Measurements from ENCODE around the gene USH1G.

Gene USH1G

DNA sequence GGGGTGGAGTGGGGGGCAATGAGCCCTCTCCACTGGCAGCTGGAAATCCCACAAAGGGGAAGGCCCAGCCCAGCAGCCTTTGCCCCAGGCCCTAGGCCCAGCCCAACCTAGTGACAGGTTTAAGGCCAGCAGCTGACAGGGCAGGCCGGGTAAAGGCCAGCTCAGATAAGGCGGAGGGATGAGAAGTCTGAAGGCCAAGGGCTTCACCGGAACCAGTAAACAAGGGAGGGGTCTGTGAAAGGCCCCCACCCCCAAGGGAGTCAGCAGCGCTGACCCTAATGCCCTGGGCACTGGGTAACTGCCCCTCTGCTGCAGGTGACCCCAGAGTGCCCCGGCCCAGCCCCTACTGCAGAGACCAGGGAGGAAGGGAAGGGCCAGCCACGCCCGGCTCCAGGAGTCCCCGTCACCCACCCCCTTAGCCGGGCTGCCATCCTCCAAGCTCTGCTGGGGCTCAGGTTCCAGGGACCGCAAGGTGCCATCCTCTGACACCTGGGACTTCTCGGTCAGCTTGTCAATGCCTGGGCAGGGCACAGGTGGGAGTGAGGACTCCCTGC, 30.2 kb upstream of the USH1G start:
- no peak for DNase-seq

DNA sequence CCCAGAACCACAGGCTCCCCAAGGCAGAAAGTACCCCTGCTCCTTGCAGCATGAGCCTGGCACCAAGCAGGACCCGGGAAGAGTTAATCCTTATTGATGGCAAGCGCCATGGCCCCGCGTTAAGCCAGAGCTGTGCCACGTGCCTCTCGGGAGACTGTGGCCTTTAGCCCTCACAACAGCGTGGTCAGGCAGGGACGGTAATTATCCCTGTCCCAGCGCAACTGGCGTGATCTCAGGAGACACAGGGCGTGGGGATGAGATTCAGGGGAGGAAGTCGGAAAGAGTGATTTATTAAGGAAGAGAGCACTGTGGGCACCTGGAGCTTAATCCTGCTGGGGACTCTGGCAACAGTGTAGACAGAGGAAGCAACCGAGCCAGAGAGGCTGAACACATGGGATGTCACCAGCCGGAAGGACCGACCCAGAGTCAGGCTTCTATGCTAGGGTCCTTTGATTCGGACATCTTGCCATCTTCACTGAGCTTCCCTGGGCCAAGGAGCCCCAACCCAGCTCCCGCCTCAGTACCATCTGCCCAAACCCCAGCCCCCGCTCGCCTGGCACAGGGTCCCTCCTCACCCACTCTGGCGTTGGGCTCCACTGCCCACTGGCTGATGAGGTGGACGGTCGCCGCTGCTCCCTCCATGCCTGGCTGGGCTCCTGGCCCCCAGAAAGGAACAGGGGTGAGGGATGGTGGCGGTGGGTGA, 29.5 kb upstream of the USH1G start:
- DNase-seq: no peak

- DNase-seq: no peak
Observed at GRCh38 chr17:74951680-74952421, 28.8 kb upstream of the USH1G start.

GRCh38 chr17:74951065-74951464, 28.0 kb upstream of the USH1G start:
- DNase-seq: no peak

- no peak for DNase-seq
Observed at GRCh38 chr17:74950207-74950606, 27.2 kb upstream of the USH1G start.

DNA sequence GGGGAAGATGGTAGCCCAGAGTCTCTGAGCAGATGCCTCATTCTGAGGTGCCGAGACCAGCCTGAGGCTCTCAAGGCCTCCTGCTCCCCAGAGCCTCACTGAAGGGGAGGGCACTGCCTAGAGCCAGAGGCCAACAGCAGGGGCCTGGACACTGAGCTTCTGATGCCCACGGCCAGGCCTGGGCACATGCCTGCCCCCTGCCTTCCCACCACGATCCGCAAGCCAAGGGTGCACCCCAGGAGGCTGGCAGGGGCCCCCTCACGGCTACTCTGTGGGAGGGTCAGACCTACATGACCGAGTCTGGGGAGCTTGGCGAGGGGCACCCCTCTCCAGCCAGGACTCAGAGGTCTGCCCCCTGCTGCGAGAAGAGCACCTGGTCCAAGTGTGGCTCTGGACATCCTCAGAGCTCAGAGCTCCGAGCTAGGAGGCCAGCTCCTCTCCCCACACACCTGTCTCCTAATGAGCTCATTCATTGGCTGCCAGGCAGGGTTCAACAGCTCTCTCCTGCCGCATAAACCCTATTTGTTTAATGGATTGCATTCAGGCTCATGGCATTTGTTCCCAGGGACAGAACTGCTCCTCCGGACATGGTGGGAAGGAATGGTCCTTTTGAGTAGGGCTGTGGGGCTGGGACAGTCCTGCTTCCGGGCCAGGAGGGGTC, 26.5 kb upstream of the USH1G start:
- no peak for DNase-seq

- no peak for DNase-seq
Observed at GRCh38 chr17:74947041-74947754, 24.1 kb upstream of the USH1G start.

DNA sequence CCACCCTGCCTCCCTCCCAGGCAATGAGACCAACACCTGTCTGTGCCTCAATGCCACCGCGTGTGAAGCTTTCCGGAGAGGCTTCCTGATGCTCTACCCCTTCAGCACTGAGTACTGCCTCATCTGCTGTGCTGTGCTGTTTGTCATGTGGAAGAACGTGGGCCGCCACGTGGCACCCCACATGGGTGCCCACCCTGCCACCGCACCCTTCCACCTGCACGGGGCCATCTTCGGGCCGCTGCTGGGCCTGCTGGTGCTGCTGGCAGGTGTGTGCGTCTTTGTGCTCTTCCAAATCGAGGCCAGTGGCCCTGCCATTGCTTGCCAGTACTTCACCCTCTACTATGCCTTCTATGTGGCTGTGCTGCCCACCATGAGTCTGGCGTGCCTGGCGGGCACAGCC, 23.6 kb upstream of the USH1G start:
- no peak for DNase-seq

- no peak for DNase-seq
Observed at GRCh38 chr17:74945543-74945942, 22.5 kb upstream of the USH1G start.

- no peak for DNase-seq
Observed at GRCh38 chr17:74943808-74944522, 20.9 kb upstream of the USH1G start.

DNA sequence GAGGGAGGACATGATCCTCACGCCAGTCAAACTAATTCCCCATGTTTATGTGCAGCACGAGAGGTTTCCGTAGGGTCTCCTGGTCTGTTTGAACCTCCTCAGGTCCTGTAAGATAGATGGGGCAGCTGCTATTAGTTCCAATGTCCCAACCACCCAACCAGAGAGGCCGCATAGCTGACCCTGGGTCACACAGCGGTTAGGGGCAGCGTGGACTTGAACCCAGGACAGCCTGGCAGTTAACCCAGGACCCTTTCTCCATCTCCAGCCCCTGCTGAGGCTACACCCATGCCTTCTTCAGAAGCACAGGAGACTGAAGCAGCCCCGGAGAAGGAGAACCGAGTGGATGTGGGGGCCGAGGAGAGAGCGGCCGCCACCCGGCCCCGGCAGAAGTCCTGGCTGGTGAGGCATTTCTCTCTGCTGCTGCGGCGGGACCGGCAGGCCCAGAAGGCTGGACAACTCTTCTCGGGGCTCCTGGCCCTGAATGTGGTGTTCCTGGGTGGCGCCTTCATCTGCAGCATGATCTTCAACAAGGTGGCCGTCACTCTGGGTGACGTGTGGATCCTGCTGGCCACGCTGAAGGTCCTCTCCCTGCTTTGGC, 18.2 kb upstream of the USH1G start:
- no peak for DNase-seq

- no peak for DNase-seq
Observed at GRCh38 chr17:74939534-74939933, 16.5 kb upstream of the USH1G start.

- no peak for DNase-seq
Observed at GRCh38 chr17:74938194-74938950, 15.3 kb upstream of the USH1G start.

DNA sequence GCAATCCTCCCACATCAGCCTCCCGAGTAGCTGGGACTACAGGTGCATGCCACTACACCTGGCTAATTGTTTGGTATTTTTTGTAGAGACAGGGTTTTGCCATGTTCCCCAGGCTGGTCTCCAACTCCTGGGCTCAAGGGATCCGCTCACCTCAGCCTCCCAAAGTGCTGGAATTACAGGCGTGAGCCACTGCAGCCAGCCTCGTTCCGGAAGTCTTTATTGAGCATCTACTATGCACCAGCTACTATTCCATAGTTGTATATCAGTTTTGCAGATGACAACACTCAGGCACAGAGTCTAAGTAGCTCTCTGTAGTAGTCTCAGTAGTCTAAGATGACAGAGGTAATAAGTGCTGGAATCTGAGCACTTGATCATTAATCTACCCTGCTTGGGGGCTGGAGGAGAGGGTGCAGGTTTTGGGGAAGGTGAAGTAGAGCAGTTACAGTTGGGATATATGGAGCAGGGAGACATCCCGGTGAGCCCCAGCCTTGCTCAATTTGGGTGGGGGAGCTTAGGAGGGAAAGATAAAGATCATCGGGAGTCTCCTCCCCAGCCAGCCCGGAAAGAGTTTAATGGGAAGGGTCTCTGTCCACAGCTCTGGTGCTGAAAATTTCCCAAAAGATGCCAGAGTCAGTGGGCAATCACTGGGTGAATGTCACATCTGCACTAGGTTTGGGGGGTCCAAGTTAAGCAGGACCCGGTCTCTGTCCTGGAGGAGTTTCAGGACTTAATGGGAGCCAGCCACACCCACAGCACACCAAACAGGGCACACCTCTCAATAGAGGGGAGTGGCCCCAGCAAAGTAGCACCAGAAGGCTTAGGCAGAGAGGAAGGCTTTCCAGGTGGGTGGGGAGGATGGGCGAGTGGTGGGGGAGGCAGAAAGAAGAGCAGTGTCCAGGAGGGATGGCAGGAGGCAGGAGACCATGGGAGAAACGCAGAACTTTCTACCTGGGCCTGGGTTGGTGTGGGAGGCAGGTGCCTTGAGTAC, 14.3 kb upstream of the USH1G start:
- DNase-seq: no peak

- DNase-seq: no peak
Observed at GRCh38 chr17:74936470-74936799, 13.4 kb upstream of the USH1G start.

DNA sequence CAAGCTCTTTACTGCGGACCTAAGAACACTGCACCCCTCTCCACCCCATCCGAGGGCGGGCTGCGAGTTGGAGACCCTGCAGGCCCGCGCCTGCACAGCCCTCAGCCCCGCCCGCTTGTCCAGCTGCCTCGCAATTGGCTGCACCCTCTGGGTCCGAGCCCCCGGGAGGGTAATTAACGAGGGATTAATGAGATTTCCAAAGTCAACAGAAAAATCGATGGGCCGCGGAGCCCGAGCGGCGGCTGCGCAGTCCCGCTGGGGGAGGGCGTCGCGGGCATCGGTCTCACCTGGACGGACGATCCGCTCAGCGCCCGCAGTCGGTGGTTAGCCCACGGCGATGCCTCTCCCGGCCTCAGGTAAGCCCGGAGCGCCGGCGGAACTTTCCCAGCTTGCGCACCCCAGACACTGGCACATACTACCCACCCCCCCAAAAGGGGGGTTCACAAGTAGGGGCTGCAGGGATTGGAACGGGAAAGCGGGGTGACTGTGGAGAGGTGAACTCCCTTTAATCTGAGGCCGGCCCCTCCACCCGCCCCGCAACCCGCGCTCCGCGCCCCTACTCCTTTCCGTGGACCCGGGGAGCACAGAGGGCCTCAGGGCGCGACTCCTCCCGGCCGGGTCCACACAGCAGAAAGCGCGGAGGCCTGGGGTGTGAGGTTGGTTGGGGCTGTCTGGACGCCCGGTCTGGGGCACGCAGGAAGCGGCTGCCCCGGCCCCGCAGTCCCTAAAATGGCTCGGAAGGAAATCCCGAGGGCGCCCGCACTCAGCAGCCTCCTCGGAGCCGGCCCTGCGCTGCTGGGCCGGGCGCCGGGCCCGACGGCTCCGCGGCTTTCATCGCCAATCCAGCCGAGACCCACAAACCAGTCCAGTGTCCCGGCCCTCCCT, 12.8 kb upstream of the USH1G start, which contains the start of gene OTOP3:
Gene OTOP3, plus strand, starts transcription at position 314 of the 885 bp plus-strand sequence. Its CDS starts 24 bp downstream, at position 338.
- DNase-seq: no peak

GRCh38 chr17:74935048-74935447, 12.0 kb upstream of the USH1G start:
- no peak for DNase-seq

- DNase-seq: no peak
Observed at GRCh38 chr17:74930535-74931036, 7.5 kb upstream of the USH1G start.

GRCh38 chr17:74928786-74929185, 5.7 kb upstream of the USH1G start:
- no peak for DNase-seq
